Measurements from ENCODE around the gene ADAMTS8. TPM values are rescaled to one million over a fixed set of nuclear protein-coding genes. Genes with fewer than 3 reads are reported as not detected.

ADAMTS8 gene
- total RNA-seq, 6 experiments from 2014 or later, result not detected

DNA sequence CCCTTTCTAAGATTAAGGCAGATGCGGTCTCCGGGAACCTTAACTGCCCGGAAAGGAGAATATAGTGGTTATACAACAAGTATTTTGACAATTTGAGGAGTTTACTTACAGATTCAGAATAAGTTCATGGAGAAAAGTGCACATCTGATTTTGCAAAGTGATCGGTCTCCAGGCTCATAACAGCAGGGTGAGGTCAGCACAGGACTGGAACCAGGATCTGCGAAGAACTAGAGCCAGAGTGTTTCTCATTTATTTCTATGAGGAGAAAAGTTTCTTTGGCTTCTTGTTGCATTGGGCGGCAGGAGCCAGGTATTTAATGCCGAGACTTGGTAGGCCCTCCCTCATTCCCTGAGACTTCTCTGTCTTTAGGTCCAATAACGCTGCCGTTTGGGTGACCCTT, 23.8 kb upstream of the ADAMTS8 start:
- no peak overlapping the region for H3K27ac Mint-ChIP-seq
- peaks cover 13% of the 10 kb centered on the region for H3K27me3 Mint-ChIP-seq (ENCODE audit: insufficient read depth)
- TF ChIP-seq, protein P1, sequence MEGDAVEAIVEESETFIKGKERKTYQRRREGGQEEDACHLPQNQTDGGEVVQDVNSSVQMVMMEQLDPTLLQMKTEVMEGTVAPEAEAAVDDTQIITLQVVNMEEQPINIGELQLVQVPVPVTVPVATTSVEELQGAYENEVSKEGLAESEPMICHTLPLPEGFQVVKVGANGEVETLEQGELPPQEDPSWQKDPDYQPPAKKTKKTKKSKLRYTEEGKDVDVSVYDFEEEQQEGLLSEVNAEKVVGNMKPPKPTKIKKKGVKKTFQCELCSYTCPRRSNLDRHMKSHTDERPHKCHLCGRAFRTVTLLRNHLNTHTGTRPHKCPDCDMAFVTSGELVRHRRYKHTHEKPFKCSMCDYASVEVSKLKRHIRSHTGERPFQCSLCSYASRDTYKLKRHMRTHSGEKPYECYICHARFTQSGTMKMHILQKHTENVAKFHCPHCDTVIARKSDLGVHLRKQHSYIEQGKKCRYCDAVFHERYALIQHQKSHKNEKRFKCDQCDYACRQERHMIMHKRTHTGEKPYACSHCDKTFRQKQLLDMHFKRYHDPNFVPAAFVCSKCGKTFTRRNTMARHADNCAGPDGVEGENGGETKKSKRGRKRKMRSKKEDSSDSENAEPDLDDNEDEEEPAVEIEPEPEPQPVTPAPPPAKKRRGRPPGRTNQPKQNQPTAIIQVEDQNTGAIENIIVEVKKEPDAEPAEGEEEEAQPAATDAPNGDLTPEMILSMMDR (IDR thresholded peaks at IDR 0.05), result no peak
- H3K4me3 Mint-ChIP-seq, result no peak overlapping the region
- DNase-seq, result no peak
- H3K4me1 Mint-ChIP-seq (ENCODE audit: low read depth), result peaks cover 41% of the 10 kb centered on the region
- no peaks in the 10 kb centered on the region for H3K36me3 Mint-ChIP-seq (ENCODE audit: low read depth)
- H3K9me3 Mint-ChIP-seq, result no peaks in the 10 kb centered on the region

DNA sequence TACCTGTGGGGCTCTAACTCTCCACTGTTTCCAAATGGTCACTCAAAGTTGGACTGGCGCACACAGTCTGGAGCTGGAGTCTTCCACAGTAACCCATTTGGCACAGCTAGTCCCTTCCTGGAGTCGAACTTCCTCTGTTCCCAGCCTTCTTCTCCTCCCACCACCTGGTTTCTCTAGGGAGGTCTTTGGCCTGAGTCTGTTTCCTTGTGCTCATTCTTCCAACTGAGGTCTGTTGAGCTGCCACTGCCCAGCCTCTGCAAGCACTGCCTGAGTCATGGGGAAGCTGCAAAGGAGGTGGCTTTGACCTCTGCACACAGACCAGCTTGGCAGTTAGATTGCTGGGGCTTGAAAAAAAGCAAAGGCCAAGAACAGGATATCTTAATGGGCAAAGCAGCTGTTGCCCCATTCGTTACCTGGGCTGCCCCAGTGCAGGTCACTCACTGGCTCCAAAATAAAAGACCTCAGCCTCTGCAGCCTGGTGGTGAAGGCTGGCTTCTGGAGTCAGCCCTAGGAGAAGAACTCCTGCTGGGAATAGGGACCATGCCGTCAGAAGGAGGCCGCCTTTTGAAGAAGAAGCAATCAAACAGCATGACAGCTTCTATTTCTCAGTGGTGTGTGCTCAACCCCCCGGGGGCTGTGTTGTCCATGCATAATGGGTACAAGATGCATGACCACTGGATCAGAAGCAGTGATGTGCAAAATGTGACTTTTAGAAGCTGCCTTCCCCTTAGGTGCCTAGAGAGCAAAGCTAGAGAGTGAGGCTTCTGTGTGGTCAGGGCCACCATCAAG, 23.0 kb upstream of the ADAMTS8 start:
- TF ChIP-seq, protein P1 (IDR thresholded peaks at IDR 0.05), result no peak
- Mint-ChIP-seq H3K36me3 (ENCODE audit: low read depth) (no peaks in the 10 kb centered on the region), H3K4me3 (no peak overlapping the region), H3K4me1 (ENCODE audit: low read depth) (peaks cover 41% of the 10 kb centered on the region), H3K27me3 (ENCODE audit: insufficient read depth) (peaks cover 10% of the 10 kb centered on the region), H3K27ac (no peak overlapping the region), H3K9me3 (no peaks in the 10 kb centered on the region)
- DNase-seq, result no peak

DNA sequence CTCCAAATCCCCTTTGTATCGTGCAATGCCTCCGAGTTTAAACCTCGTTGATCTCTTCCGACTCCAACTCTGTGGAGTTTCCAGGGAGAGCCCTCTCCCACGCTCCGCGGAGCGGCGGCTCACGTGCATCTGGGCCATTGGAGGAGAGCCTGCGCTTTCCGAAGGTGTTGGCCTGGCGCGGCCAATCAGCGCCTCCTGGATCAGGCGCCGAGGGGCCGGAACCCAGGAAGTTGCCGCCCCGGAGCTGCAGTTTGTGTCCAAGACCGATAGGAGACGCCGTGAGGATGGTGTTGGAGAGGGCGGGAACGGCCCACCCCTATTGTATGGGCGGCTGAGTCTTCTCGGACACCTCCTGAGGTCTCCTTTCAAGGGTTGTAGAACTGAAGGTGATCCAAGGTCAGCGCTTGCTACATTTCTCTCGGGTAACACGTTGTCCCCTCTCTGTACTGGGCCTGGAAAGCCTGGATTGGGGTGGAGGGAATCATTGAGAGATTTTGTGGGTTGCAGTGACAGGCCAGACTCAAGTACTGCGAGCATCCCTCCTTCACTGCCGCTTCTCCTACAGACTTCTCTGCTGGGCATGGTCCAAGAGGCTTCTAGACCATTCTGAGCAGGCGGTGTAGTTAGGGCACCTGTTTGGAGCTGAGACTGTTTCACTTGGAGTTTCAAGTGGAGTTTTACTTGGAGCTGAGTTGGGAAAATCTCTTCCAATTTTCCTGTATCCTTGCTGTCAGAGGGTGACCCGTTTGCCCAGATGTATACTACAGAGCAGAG, 21.8 kb upstream of the ADAMTS8 start:
- no peak for DNase-seq
- H3K27me3 Mint-ChIP-seq (ENCODE audit: insufficient read depth), result peaks cover 10% of the 10 kb centered on the region
- peaks cover 39% of the 10 kb centered on the region for H3K4me1 Mint-ChIP-seq (ENCODE audit: low read depth)
- peak overlapping the region; percentile 85; the same call in 1 of the 2 replicates for H3K4me3 Mint-ChIP-seq
- no peaks in the 10 kb centered on the region for H3K36me3 Mint-ChIP-seq (ENCODE audit: low read depth)
- H3K9me3 Mint-ChIP-seq, result no peaks in the 10 kb centered on the region
- TF ChIP-seq, protein P1 (IDR thresholded peaks at IDR 0.05), result peak; percentile 64
- no peak overlapping the region for H3K27ac Mint-ChIP-seq

DNA sequence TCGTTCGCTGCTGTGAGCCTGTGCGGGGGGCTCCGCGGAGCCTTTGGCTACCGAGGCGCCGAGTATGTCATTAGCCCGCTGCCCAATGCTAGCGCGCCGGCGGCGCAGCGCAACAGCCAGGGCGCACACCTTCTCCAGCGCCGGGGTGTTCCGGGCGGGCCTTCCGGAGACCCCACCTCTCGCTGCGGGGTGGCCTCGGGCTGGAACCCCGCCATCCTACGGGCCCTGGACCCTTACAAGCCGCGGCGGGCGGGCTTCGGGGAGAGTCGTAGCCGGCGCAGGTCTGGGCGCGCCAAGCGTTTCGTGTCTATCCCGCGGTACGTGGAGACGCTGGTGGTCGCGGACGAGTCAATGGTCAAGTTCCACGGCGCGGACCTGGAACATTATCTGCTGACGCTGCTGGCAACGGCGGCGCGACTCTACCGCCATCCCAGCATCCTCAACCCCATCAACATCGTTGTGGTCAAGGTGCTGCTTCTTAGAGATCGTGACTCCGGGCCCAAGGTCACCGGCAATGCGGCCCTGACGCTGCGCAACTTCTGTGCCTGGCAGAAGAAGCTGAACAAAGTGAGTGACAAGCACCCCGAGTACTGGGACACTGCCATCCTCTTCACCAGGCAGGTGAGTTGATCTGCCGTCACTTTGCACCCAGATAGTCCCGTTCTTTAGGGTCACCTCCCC, 21.0 kb upstream of the ADAMTS8 start:
- TF ChIP-seq, protein P1 (IDR thresholded peaks at IDR 0.05), result no peak
- H3K36me3 Mint-ChIP-seq (ENCODE audit: low read depth), result no peaks in the 10 kb centered on the region
- DNase-seq, result no peak
- peaks cover 32% of the 10 kb centered on the region for H3K4me1 Mint-ChIP-seq (ENCODE audit: low read depth)
- H3K9me3 Mint-ChIP-seq, result no peaks in the 10 kb centered on the region
- peaks cover 6% of the 10 kb centered on the region for H3K27me3 Mint-ChIP-seq (ENCODE audit: insufficient read depth)
- no peak overlapping the region for H3K27ac Mint-ChIP-seq
- peak overlapping the region; percentile 85 for H3K4me3 Mint-ChIP-seq

DNA sequence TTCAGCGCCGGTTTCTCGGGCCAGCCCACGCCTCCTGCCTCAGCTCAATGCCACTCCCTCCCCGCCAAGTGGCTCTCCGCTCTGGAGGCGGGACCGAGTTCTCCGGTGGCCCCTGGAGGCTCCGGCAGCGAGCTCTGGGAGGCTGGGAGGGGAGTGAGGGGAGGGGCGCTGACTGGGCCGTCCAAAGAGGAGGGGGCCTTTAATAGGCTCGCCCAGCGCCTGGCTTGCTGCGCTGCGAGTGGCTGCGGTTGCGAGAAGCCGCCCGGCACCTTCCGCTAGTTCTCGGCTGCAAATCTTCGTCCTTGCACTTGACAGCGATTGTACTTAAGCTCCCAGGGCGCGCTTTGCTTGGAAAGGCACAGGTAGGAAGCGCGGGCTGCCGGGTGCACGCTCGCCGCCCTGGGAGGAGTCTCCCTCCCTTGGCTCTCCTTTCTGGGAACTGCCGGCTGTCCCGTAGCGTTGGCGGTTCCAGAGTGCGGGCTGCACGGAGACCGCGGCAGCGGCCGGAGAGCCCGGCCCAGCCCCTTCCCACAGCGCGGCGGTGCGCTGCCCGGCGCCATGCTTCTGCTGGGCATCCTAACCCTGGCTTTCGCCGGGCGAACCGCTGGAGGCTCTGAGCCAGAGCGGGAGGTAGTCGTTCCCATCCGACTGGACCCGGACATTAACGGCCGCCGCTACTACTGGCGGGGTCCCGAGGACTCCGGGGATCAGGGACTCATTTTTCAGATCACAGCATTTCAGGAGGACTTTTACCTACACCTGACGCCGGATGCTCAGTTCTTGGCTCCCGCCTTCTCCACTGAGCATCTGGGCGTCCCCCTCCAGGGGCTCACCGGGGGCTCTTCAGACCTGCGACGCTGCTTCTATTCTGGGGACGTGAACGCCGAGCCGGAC, 20.3 kb upstream of the ADAMTS8 start, which contains the start of gene ADAMTS15:
Gene ADAMTS15 (plus strand): TSS at position 230 of the 894 bp plus-strand sequence. CDS start 329 bp downstream, at position 559.
- Mint-ChIP-seq H3K27me3 (ENCODE audit: insufficient read depth) (peaks cover 5% of the 10 kb centered on the region), H3K9me3 (no peaks in the 10 kb centered on the region), H3K4me1 (ENCODE audit: low read depth) (peaks cover 26% of the 10 kb centered on the region), H3K36me3 (ENCODE audit: low read depth) (no peaks in the 10 kb centered on the region), H3K27ac (no peak within 1 kb of the TSS), H3K4me3 (peak within 1 kb of the TSS; percentile 85)
- peak; percentile 32 for DNase-seq
- TF ChIP-seq, protein P1 (IDR thresholded peaks at IDR 0.05), result no peak

Data from HFFc6 (cell line).